ENCODE data around the gene ZNF628.
"Not testable (repeated sequence)": the region's sequence is repeated elsewhere in the genome, so short reads cannot be mapped to it uniquely, and the experiment has no call there.

The ZNF628 gene

GRCh38 chr19:55484593-55485438 lies 8.4 kb downstream of the ZNF628 start, which contains the start of gene NAT14:
NAT14 (plus strand) TSS chr19:55485188; CDS start chr19:55485709, 521 bp downstream.
- peak; percentile 64 for DNase-seq

GRCh38 chr19:55485439-55486011 lies 9.1 kb downstream of the ZNF628 start:
- DNase-seq: no peak

DNA sequence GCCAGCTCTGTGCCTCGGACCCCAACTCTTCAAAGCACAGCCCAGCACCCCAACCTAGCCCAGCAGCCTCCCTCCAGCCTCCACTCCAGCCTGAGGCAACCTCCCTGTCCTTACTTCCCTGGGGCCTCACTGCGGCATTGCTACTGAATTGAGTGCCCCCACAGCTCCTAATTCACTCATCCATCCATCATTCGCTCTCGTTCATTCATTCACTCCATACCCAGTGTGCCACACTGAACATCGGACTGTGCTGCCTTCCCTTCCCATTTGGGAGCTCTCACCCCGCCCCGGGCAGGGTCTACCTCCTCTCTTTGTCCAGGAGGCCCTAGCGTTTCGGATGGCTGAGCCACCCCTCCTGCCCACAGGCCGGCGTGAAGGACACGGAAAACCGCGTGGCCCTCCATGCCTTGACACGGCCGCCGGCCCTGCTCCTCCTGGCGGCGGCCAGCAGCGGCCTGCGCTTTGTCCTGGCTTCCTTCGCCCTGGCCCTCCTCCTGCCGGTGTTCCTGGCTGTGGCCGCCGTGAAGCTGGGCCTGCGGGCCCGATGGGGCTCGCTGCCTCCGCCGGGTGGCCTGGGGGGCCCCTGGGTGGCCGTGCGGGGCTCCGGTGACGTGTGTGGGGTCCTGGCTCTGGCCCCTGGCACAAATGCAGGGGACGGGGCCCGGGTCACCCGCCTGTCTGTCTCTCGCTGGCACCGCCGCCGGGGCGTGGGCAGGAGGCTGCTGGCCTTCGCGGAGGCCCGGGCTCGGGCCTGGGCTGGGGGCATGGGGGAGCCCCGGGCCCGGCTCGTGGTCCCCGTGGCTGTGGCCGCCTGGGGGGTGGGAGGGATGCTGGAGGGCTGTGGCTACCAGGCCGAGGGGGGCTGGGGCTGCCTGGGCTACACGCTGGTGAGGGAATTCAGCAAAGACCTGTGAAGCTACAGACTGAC lies 9.9 kb downstream of the ZNF628 start:
- DNase-seq: no peak

DNA sequence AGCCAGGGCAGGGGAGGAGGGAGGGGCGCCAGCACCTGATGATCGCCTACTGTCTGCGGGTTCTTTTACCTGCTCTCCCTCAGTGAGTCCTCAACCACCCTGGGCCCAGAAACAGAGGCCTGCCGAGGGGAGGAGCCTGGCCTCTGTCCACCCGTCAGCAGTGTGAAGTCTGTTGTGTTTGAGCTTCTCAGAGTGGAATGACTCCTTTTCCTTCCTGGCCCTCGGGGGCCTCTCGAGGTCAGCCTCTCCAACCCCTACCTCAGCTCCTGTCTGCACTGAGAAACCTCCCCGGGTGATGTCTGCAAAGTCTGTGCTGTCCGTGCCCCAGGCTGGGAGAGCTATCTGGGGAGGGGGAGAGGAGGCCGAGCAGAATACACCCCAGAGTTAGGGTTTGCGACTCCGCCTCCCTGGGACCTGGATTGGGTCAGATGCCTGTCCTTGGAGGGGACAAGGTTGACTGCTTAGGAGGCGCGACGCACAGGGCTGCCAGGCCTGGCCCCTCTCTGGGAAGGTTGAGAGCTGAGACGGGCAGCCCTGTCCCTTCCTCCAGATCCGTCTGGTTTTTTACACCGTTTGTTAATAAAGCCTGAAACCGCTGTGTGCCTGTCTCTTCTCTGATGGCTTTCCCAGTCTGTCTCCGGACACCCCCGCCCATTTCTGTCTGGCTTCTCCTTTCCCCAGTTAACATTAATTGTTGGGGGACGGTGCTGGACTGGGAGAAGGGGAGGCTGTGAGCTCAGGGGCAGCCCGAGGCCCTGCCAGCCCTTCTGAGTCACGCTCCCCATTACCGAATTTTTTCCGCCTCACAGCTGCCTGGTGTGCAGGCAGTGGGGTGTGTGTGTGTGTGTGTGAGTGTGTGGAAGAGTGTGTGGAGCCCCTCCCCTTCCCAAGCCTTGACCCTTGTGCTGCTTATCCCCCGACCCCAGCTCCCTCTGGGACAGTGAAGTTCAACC lies 10.8 kb downstream of the ZNF628 start:
- DNase-seq: no peak

DNA sequence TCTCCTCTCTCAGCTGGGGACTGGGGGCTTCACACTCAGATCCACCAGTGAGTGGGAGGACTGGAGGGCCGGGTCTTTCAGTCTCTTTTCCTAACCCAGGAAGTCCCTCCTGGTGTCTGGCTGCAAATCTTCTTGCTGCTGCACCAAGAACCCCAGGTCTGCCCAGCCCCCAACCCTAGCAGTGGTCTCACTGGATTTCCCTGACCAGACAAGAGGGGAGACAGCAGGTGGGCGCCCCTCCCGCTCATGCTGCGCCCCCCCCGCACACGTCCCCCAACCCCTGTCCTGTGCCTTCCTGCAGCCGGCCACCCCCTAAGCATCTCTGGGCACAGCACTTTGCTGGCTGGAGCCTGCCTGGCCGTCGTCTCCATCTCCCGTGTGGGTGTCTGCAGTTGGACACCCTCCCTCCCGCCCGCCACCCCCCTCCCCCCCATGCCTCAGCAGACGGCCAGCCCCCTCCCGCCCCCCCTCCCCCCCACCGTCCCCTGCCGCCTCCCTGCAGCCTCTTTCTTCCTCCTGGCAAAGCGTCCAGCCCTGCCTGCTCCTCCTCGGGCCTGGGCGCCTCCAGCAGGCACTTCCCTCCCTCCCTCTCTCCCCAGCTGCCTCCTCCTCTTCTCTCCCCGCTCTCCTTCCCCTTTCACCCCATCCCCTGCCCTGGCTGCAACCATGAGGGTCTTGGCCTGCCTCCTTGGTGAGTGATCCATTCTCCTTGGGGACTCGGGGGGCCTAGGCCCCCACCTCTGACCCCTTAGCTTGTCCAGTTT lies 11.7 kb downstream of the ZNF628 start, which contains the start of gene SSC5D:
TSS of gene SSC5D (plus strand) at position 513 of the 764 bp plus-strand sequence. CDS start at position 667, 154 bp downstream.
- no peak for DNase-seq

DNA sequence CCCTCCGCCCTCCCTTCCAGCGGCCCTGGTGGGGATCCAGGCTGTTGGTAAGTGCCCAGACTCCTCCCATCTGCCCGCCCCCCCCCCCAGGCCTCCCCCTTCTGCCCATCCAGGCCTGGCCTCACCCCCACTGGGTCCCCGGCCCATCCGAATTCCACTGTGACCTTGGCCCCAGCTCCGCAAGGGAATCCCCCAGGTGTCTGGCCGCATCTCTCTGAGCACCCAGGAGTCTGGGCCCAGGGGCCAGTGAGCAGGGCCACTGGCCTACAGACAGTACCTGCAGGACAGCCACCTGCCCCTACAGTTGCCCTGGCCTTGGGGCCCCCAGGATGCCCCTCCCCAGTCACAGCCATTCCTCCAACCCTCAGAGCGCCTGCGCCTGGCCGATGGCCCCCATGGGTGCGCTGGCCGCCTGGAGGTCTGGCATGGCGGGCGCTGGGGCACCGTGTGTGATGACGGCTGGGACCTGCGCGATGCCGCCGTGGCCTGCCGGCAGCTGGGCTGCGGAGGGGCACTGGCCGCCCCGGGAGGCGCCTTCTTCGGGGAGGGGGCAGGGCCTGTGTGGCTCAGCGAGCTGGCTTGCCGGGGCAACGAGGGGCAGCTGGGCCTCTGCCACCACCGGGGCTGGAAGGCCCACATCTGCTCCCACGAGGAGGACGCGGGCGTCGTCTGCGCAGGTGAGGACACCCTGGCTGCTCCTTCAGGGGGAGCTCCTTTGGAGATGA lies 12.7 kb downstream of the ZNF628 start:
- no peak for DNase-seq

DNA sequence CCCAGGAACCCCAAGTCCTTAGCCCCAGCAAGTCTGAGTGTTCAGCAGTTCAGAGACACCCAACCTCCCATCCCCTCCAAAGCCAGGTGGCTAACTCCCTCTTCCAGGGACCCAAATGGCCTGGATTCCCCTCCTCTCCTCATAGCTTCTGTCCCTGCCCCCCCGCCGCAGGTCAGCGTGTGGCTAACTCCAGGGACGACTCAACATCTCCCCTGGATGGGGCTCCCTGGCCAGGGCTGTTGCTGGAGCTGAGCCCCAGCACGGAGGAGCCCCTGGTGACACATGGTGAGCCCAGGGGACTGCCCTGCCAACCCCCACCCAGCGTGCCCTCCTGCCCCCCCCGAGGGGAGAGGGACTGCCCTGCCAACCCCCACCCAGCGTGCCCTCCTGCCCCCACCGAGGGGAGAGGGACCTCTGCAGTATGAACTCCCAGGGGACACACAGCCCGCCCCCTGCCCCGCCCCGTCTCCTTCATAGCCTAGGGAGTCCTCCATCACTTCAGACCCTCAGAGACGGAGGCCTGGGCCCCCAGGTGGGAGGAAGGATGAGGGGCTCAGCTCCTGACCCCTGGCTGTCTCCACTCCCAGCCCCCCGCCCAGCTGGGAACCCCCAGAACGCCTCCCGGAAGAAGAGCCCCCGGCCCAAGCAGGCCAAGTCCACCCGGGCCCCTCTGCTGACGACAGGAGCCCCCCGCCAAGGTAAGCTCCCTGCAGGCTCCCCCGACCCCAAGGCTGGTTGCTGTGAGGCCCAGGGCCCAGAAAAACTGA lies 13.5 kb downstream of the ZNF628 start:
- no peak for DNase-seq

GRCh38 chr19:55490478-55491432 lies 14.3 kb downstream of the ZNF628 start:
- DNase-seq: no peak

- DNase-seq: no peak
These were observed 15.3 kb downstream of the ZNF628 start for GRCh38 chr19:55491546-55492360.

DNA sequence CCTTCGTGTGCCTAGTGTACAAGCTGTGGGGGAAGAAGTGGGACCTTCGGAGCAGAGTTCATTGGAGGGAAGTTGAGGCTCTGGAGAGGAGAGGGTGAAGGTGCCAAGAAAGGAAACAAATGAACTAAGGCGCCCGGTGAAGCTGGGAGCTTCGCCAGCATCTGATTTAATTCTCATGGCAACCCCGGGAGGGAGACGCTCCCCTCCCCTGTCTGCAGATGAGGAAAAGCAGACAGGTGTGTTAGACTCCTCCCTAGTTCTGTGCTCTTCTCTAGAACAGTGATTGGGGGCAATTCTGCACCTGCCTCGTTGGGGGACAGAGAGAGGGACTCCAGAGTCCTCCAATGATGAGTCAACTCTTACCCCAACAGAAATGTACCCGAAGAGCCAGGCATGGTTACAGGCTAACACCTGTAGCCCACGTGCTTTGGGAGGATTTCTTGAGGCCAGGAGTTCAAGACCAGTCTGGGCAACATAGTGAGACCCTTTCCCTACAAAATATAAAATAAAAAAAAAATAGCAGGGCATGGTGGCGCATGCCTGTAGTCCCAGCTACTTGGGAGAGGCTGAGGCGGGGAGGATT lies 16.0 kb downstream of the ZNF628 start:
- no peak for DNase-seq

GRCh38 chr19:55493052-55493644 lies 16.7 kb downstream of the ZNF628 start:
- DNase-seq: no peak

GRCh38 chr19:55493645-55494171 lies 17.3 kb downstream of the ZNF628 start:
- DNase-seq: no peak

- no peak for DNase-seq
These were observed 17.9 kb downstream of the ZNF628 start for GRCh38 chr19:55494172-55494761.

- DNase-seq: no peak
These were observed 19.4 kb downstream of the ZNF628 start for GRCh38 chr19:55495646-55496349.

DNA sequence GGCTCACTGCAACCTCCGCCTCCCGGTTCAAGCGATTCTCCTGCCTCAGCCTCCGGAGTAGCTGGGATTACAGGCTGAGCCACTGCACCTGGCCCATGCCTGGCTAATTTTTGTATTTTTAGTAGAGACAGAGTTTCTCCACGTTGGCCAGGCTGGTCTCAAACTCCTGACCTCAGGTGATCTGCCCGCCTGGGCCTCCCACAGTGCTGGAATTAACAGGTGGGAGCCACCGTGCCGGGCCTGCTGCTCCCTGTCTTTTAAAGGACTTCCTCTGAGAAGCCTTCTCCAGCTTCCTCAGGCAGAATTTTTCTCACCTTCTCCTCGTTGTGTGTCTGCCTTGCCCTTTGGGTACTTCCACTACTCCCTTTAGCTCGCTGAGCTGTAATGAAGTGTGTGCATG lies 20.4 kb downstream of the ZNF628 start:
- DNase-seq: not testable (repeated sequence)

All from NCI-H1694 (cell line).